Progenitor cell of endocrine pancreas (in vitro differentiated cells): ENCODE results near the gene PRR30. TPM values are rescaled to one million over a fixed set of nuclear protein-coding genes. Genes with fewer than 3 reads are reported as not detected.

Experiments
- DNase-seq: peaks from one replicate; pipeline ENCODE4 v3.0.0; 2021; ENCODE audit warnings: low spot score; ENCODE audit not compliant: unreplicated experiment
- H3K27ac Mint-ChIP-seq: 2 replicates; pipeline ENCODE4 v1.8.0; 2021; ENCODE audit warnings: mild to moderate bottlenecking, moderate library complexity, mixed read lengths
- H3K27me3 Mint-ChIP-seq: 2 replicates; pipeline ENCODE4 v1.8.0; 2021; ENCODE audit warnings: mixed read lengths
- H3K36me3 Mint-ChIP-seq: 2 replicates; pipeline ENCODE4 v1.8.0; 2022; ENCODE audit warnings: mixed read lengths; ENCODE audit not compliant: insufficient read depth
- H3K4me1 Mint-ChIP-seq: 2 replicates; pipeline ENCODE4 v1.8.0; 2021; ENCODE audit warnings: low read depth, mixed read lengths
- H3K4me3 Mint-ChIP-seq: 2 replicates; pipeline ENCODE4 v1.8.0; 2021; ENCODE audit warnings: low read depth, mild to moderate bottlenecking, moderate library complexity, mixed read lengths
- H3K9me3 Mint-ChIP-seq: 2 replicates; pipeline ENCODE4 v1.8.0; 2021; ENCODE audit warnings: low read depth, mixed read lengths
- CTCF ChIP-seq: fragments of 200-600 bp; sonication (generic); IDR thresholded peaks from one replicate; pipeline ENCODE4 v1.5.0; 2021; ENCODE audit warnings: antibody characterized with exemption, mild to moderate bottlenecking; ENCODE audit not compliant: unreplicated experiment
- total RNA-seq: library from RNA; stranded (reverse); gene quantifications from 2 replicates; pipeline ENCODE4 v1.2.1, GENCODE V29; 2021

Gene PRR30
- total RNA-seq, 1 donor from 2014 or later: not detected

GRCh38 chr2:27109083-27109482, 30.1 kb downstream of the PRR30 start:
- TF ChIP-seq CTCF: no peak
- DNase-seq: no peak
- Mint-ChIP-seq H3K4me1 (no peaks in the 10 kb centered on the region), H3K36me3 (no peaks in the 10 kb centered on the region), H3K27ac (no peak overlapping the region), H3K9me3 (no peaks in the 10 kb centered on the region), H3K4me3 (no peak overlapping the region), H3K27me3 (peaks cover 14% of the 10 kb centered on the region)

GRCh38 chr2:27108221-27108620, 31.0 kb downstream of the PRR30 start:
- Mint-ChIP-seq H3K36me3 (no peaks in the 10 kb centered on the region), H3K27ac (no peak overlapping the region), H3K4me1 (no peaks in the 10 kb centered on the region), H3K9me3 (no peaks in the 10 kb centered on the region), H3K27me3 (peaks cover 16% of the 10 kb centered on the region), H3K4me3 (no peak overlapping the region)
- no peak for TF ChIP-seq CTCF
- no peak for DNase-seq

- no peaks in the 10 kb centered on the region for H3K4me1 Mint-ChIP-seq
- no peaks in the 10 kb centered on the region for H3K9me3 Mint-ChIP-seq
- H3K27ac Mint-ChIP-seq: no peak overlapping the region
- DNase-seq: no peak
- H3K36me3 Mint-ChIP-seq: no peaks in the 10 kb centered on the region
- H3K27me3 Mint-ChIP-seq: peaks cover 21% of the 10 kb centered on the region
- TF ChIP-seq CTCF: no peak
- no peak overlapping the region for H3K4me3 Mint-ChIP-seq
Observed at GRCh38 chr2:27105981-27106380, 33.2 kb downstream of the PRR30 start.

- no peak for TF ChIP-seq CTCF
- no peak for DNase-seq
- no peaks in the 10 kb centered on the region for H3K36me3 Mint-ChIP-seq
- no peaks in the 10 kb centered on the region for H3K4me1 Mint-ChIP-seq
- peaks cover 21% of the 10 kb centered on the region for H3K27me3 Mint-ChIP-seq
- no peaks in the 10 kb centered on the region for H3K9me3 Mint-ChIP-seq
- H3K27ac Mint-ChIP-seq: no peak overlapping the region
- no peak overlapping the region for H3K4me3 Mint-ChIP-seq
Observed at GRCh38 chr2:27102329-27102728, 36.9 kb downstream of the PRR30 start.

- Mint-ChIP-seq H3K27me3 (peaks cover 14% of the 10 kb centered on the region), H3K36me3 (no peaks in the 10 kb centered on the region), H3K4me1 (peaks cover 6% of the 10 kb centered on the region), H3K9me3 (no peaks in the 10 kb centered on the region), H3K27ac (no peak overlapping the region), H3K4me3 (no peak overlapping the region)
- TF ChIP-seq CTCF: no peak
- no peak for DNase-seq
Observed at GRCh38 chr2:27100036-27100435, 39.2 kb downstream of the PRR30 start.
